Pulmonary artery endothelial cell (primary cell): ENCODE measurements around the gene TRAP1. TPM values are rescaled to one million over a fixed set of nuclear protein-coding genes. Genes with fewer than 3 reads are reported as not detected.

ENCODE experiments used
- DNase-seq: peaks from one replicate; pipeline ENCODE4 v3.0.0-alpha.2; 2011; ENCODE audit warnings: low read depth, low spot score
- total RNA-seq: library from RNA; depleted of rRNA; stranded (reverse); fragments of >200 nt; gene quantifications from 2 replicates; pipeline ENCODE4 v1.2.3, GENCODE V29; 2014

The TRAP1 gene
- total RNA-seq, 1 donor from 2014 or later, result 183 TPM

DNA sequence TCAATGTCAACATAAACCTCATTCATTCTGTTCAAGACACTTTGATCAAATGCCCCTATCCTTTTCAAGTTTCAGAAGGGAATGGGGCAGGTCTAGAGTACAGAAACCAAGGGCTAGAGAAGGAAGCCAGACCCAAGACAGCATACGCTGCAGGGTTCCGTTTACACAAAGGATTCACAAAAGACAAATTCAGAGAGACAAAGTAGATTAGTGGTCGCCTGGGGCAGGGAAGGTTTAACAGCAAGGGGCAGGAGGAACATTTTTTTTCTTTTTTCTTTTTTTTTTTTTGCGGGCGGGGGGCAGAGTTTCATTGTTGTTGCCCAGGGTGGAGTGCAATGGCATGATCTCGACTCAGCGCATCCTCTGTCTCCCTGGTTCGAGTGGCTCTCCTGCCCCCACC lies 19.9 kb upstream of the TRAP1 start:
- DNase-seq, result no peak

DNA sequence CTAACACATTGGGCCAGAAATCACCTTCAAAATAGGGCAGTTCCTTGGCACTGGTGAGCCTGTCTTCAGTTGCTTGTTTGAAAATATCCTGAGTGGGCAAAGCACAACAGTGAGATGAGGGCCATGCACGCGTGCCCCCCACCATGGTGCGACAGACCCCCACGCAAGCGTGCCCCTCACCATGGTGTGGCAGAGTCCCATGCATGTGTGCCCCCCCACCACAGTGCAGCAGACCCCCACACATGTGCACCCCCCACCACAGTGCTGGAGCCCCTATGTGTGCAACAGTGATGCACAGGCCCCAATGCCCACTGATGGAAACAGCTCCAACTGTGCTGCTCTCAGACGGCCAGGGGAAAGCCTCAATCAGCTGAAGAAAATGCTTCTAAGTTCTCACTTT lies 18.8 kb upstream of the TRAP1 start:
- no peak for DNase-seq

- DNase-seq, result no peak
Observed at GRCh38 chr16:3735541-3735940, 18.2 kb upstream of the TRAP1 start.

DNA sequence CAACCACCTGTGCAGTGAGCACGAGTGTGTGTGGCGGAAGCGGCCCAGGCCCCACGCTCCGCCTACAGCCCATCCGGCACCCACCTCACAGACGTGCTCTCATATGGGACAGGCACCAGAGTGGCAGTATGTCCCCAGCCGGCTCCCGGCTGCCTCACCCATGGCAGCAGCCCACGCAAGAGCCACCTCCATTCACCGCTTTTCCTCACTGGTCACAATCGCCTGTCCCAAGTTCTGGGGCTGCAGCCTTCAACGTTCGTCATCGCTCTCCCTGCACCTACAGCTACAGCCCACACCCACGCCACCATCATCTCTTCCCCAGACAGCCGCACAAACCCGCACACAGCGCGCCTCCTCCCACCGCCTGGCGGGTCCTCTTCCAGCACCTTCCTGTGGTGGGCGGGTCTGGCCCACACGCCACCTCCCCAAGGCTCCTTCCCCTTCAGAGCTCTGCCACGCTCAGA lies 17.5 kb upstream of the TRAP1 start:
- DNase-seq, result no peak

GRCh38 chr16:3734084-3734757 lies 16.9 kb upstream of the TRAP1 start:
- no peak for DNase-seq

DNA sequence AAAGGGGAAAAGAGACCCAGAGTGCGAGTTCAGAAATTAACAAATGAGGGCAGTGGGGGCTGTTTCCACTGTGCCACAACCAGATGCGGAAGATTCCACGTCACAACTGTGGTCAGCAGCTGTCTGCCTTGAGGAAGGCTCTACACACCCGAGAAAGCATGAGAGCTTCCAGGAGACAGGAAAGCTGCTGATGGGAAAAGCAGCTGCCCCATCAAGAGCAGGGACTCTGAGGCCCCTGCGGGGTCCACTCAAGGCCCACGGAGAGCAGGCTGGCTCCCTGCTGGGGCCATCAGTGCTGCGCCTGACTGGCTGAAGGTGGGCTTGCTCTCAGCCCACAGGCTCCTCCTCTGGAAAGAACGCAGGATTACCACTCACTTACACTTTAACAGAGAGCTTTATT lies 14.8 kb upstream of the TRAP1 start:
- DNase-seq, result no peak

DNA sequence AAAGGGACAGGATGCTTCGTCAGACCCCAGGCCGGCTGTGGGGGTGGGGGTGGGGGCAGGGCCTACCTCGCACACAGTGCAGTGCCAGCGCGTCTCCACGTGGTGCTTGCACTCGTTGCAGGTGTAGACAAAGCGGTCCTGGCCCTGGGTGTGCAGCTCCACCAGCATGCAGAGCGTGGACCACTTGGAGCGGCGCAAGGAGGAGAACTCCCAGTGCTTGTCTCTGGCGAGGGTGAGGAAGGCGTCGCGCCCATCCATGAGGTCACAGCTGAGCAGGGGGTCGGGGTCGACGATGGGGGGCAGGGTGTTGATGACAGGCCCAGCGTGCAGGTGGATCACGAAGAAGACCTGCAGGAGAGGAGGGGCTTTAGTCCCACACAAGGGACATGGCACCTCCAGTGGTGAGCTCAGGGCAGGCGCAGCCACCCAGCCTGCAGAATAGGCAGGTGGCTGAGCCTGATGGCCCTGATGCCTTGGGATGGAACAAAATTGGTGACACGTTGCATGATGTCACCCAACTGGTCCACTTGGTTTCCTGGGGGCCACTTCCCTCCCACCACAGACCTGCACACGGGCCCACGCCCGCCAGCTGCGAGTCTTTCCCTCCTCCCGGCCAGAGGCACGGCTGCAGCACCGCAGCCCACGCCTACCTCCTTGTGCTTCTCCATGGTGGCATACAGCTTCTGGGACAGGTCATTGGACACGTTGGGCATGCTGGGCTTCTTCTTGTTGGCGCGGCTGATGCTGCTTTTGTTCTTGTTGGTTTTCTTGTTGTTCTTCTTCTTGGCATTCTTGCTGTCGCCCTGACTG lies 14.0 kb upstream of the TRAP1 start:
- DNase-seq, result no peak

GRCh38 chr16:3730161-3731125 lies 13.1 kb upstream of the TRAP1 start:
- DNase-seq, result no peak

- DNase-seq, result no peak
Observed at GRCh38 chr16:3729161-3730112, 12.1 kb upstream of the TRAP1 start.

DNA sequence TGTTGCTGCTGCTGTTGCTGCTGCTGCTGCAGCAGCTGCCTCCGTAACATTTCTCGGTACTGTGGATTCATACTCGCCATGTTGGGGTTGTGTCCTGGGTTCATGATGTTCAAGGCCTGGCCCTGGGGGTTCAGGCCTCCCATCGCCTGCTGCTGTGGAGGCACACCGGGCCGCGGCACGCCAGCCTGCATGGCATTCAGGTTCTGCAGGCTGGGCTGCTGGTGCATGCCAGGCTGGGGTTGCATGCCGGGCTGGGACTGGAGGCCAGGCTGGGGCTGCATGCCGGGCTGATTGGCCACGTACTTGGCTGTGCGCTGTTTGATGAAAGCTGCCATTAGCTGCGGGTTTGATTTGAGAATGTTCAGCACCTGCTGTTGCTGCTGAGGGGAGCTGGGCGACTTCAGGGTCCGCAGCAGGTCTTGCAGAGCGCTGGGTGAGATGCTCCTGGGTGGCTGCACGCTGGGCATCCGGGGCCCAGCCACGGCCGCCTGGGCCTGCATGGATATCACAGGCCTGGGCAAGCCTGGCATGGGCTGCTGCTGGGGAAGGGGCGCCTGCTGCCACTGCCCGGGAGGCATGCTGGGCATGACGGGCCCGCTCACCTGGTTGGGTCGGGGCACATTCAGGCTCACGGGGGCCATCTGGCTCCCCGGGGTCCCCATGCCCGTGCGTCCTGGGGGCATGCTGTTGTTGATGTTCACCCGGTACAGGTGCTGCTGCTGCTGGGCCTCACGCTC lies 11.3 kb upstream of the TRAP1 start:
- no peak for DNase-seq

GRCh38 chr16:3727806-3728381 lies 10.6 kb upstream of the TRAP1 start:
- no peak for DNase-seq

DNA sequence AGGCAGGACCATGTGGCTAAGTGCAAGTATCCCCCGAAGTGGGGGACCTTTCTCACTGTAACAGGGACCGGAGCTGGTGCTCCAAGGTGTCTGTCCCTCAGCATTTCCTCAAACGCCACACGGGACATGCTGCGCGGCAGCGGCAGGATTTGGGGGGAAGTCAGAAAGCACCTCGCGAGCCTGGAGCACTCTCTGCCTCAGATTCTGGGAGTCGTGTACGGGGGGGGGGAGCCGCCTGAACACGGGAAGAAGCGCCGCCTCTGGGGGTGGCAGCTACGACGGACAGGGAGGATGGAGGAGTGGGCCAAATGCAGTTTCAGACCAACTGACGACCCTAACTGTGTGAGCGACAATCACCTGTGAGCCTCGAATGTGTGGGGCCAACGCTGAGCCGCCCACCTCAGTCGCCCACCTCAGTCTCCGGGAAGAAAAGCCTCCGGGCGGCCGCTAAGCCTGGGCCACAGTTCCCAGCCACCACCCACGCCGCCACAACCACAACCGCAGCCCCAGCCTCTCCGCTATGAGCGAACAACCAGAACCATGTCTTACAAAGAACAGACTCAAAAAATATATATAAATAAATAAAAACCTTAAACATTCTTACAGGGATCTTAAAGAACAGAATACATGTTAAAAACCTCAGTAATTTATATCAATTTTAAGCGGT lies 8.8 kb upstream of the TRAP1 start:
- no peak for DNase-seq

GRCh38 chr16:3725276-3725675 lies 8.0 kb upstream of the TRAP1 start:
- no peak for DNase-seq

DNA sequence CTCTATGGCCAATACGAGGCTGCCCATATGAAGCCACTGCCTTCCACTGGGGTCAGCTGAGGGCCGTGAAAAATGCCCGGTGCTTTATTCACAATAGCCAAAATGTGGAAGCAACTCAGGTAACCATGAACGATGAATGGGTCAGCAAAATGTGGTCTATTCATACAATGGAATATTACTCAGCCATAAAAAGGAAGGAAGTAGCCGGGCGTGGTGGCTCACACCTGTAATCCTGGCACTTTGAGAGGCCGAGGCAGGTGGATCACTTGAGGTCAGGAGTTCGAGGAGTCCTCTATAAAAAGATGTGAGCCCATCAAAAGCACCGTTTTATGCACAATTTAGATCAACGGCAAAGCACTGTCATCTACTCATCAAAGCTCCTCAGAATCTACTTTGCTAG lies 5.2 kb upstream of the TRAP1 start:
- no peak for DNase-seq

DNA sequence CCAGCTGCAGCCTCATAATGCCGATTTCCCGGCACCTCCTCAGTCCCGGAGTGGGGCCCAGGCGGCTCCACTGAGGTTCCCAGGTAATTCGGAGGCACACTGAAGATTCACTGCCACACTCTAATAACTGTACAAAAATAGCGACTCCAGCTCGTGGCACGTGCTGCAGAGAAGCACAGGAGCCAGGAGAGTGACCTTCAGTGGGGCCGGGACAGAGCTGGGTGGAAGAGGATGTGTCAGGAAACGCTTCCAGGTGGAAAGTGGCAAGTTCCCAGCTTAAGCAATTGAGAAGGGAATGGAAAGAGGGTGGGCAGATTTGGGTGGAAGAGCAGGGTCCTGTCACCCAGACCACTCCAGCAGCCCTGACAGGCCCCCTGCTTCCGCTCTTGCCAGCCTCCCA lies 3.1 kb upstream of the TRAP1 start:
- DNase-seq, result no peak

- DNase-seq, result no peak
Observed at GRCh38 chr16:3718628-3719027, 1.3 kb upstream of the TRAP1 start.

DNA sequence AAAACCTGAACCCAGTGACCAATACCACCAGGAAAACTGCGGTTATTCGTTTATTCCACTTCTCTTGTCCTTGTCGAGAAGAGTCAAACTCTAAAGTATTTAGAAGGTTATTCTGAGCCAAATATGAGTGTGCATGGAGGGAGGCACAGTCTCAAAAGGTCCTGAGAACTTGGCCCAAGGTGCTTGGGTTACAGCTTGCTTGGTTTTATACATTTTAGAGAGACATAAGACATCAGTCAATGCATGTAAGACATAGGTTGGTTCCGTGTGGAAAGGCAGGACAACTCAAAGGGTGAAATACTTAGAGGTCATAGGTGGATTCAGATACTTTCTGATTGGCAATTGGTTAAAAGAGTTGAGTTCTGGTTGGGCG lies 681 bp upstream of the TRAP1 start:
- DNase-seq, result no peak

DNA sequence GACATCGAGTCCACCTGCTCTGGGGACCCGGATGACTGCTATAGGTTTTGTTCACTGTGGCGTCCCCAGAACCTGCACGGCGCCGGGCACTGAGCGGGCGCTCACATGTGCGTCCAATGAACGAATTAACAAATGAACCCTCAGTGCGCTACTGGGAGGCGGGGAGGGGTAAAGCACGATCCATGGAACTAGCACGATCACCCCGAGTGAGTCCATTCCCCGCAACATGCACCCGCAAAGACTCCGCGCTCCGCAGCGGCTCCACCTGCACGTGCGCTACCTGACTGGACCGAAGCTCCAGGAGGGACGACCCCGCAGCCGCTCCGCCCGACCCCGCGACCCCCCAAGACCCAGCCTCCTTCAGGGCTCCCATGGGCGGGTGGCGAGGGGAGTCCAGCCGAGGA lies 491 bp downstream of the TRAP1 start:
- DNase-seq, result no peak

DNA sequence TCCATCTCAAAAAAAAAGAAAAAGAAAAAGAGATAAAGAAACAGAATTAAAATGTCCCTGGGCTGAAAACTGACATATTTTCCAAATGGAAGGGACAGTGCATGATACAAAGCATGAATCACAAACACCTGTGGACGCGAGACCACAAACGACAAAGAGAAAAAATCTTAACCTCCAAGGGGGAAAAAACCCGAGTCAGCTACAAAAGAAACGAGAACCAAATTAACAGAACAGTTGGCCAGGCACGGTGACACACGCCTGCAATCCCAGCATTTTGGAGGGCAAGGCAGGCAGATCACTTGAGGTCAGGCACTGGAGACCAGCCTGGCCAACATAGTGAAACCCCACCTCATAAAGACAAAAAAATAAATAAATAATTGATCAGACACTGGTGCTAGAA lies 1.9 kb downstream of the TRAP1 start:
- no peak for DNase-seq
